Mammary epithelial cell (primary cell): ENCODE measurements around the gene SLFN11.

Experiments used
- CTCF ChIP-seq, 2 donors: IDR thresholded peaks in 1 of 2; conservative IDR thresholded peaks in 1 of 2; 2 replicates each; pipeline ENCODE4 v1.5.1; 2011 to 2012; ENCODE audit warnings: inconsistent platforms in 2 of 2, low read length in 2 of 2, mild to moderate bottlenecking in 2 of 2, control low read depth in 1 of 2, low read depth in 1 of 2; ENCODE audit not compliant: insufficient read depth in 1 of 2; ENCODE audit errors: extremely low read depth in 1 of 2
- EZH2 ChIP-seq: IDR thresholded peaks from 2 replicates; pipeline ENCODE4 v1.6.1; 2012; ENCODE audit warnings: low read length, inconsistent platforms, borderline replicate concordance

- TF ChIP-seq CTCF (conservative IDR thresholded peaks at IDR 0.05 in 1 of 2, IDR thresholded peaks at IDR 0.05 in 1 of 2; ENCODE audit: extremely low read depth in 1 of 2, insufficient read depth in 1 of 2, low read depth in 1 of 2, low read length in 2 of 2) (no peak), EZH2 (no peak)
Measured at GRCh38 chr17:35342276-35342675, 31.1 kb downstream of the SLFN11 start.
